PC-9 (cell line): ENCODE measurements around the gene SLC37A2. TPM values are rescaled to one million over a fixed set of nuclear protein-coding genes. Genes with fewer than 3 reads are reported as not detected.
"Not testable (repeated sequence)": the region's sequence is repeated elsewhere in the genome, so short reads cannot be mapped to it uniquely, and the experiment has no call there.

Experiments
- BruUV-seq: library from RNA; stranded (reverse); fragments of 400-500 nt; replicated peaks from 2 replicates; lab custom pipeline; 2021; lab: Mats Ljungman, UMichigan
- CTCF ChIA-PET: fragments of 300-600 bp; sonication (Branson Sonifier 250); formaldehyde crosslinking; loops from one replicate; lab custom pipeline; 2022; ENCODE audit warnings: antibody characterized with exemption; lab: Charles Lee
- POLR2A ChIA-PET: fragments of 300-600 bp; sonication (Branson Sonifier 250); formaldehyde crosslinking; loops from one replicate; lab custom pipeline; 2022; ENCODE audit warnings: antibody characterized with exemption; ENCODE audit not compliant: unreplicated experiment; lab: Charles Lee
- DNase-seq, 2 experiments: peaks; one replicate each; pipeline versions ENCODE4 v3.0.0 to v3.0.0-alpha.2; 2015 to 2022; ENCODE audit warnings: mixed read lengths in 1 of 2
- H2AFZ ChIP-seq: fragments of 200-600 bp; sonication (generic); 2 replicates; pipeline ENCODE4 v1.8.1; 2017; ENCODE audit warnings: antibody characterized with exemption
- H3F3A ChIP-seq: fragments of 200-600 bp; sonication (generic); 2 replicates; pipeline ENCODE4 v1.8.1; 2017; ENCODE audit warnings: antibody characterized with exemption, mild to moderate bottlenecking, low read depth; ENCODE audit not compliant: insufficient read depth
- H3K27ac ChIP-seq: fragments of 200-600 bp; sonication (generic); 2 replicates; pipeline ENCODE4 v1.6.1; 2016; ENCODE audit warnings: mixed run types
- H3K27me3 ChIP-seq: fragments of 200-600 bp; sonication (generic); 2 replicates; pipeline ENCODE4 v1.6.1; 2016; ENCODE audit warnings: low read depth, mixed run types; ENCODE audit not compliant: insufficient read depth
- H3K36me3 ChIP-seq: fragments of 200-600 bp; sonication (generic); 2 replicates; pipeline ENCODE4 v1.6.1; 2016; ENCODE audit warnings: low read depth, mixed run types
- H3K4me1 ChIP-seq: fragments of 200-600 bp; sonication (generic); replicated peaks from 2 replicates; pipeline ENCODE4 v1.6.1; 2016; ENCODE audit warnings: mixed run types; ENCODE audit not compliant: insufficient read depth
- H3K4me2 ChIP-seq: fragments of 200-600 bp; sonication (generic); 2 replicates; pipeline ENCODE4 v1.6.1; 2017; ENCODE audit warnings: mixed run types
- H3K4me3 ChIP-seq: fragments of 200-600 bp; sonication (generic); 2 replicates; pipeline ENCODE4 v1.6.1; 2016; ENCODE audit warnings: mixed run types
- H3K79me2 ChIP-seq: fragments of 200-600 bp; sonication (generic); 2 replicates; pipeline ENCODE4 v1.6.1; 2017; ENCODE audit warnings: low read depth, mixed run types
- H3K9me2 ChIP-seq: fragments of 200-600 bp; sonication (generic); 2 replicates; pipeline ENCODE4 v1.8.1; 2017; ENCODE audit warnings: mild to moderate bottlenecking; ENCODE audit not compliant: insufficient read depth
- H3K9me3 ChIP-seq: fragments of 200-600 bp; sonication (generic); 2 replicates; pipeline ENCODE4 v1.8.1; 2016; ENCODE audit warnings: low read depth; ENCODE audit not compliant: insufficient read depth
- H4K20me1 ChIP-seq: fragments of 200-600 bp; sonication (generic); 2 replicates; pipeline ENCODE4 v1.8.1; 2017; ENCODE audit not compliant: insufficient read depth
- EZH2 ChIP-seq: fragments of 200-600 bp; sonication (generic); IDR thresholded peaks from 2 replicates; pipeline ENCODE4 v1.8.0; 2017; ENCODE audit warnings: antibody characterized with exemption, low read depth
- intact Hi-C: fragments of 100-400 bp; cut with micrococcal nuclease; formaldehyde crosslinking; loops from one replicate; pipeline ENCODE4 v1.10.0; 2022; ENCODE audit not compliant: unreplicated experiment
- total RNA-seq: library from RNA; stranded (reverse); gene quantifications from 2 replicates; pipeline ENCODE4 v1.2.3, GENCODE V29; 2021
- TF ChIP-seq, protein P1 (sequence below): fragments of 200-600 bp; sonication (generic); conservative IDR thresholded peaks from 2 replicates; pipeline ENCODE4 v1.6.1; 2017; ENCODE audit warnings: mixed run types, antibody characterized with exemption, mild to moderate bottlenecking, moderate library complexity

Gene SLC37A2
- total RNA-seq, 1 experiment from 2014 or later, result 24.0 TPM

DNA sequence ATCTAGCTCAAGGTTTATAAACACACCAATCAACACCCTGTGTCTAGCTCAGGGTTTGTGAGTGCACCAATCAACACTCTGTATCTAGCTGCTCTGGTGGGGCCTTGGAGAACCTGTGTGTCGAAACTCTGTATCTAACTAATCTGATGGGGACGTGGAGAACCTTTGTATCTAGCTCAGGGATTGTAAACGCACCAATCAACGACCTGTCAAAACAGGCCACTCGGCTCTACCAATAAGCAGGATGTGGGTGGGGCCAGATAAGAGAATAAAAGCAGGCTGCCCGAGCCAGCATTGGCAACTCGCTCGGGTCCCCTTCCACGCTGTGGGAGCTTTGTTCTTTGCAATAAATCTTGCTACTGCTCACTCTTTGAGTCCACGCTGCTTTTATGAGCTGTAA is 27.0 kb downstream of the SLC37A2 start:
- intact Hi-C loops, result loop anchor here (2.0 kb wide), 1 partner anchor 21 kb away; the partner anchor contains the start of gene TMEM218
- H3K4me2 ChIP-seq, H3K27me3 ChIP-seq, H4K20me1 ChIP-seq, BruUV-seq, H3K9me3 ChIP-seq, H2AFZ ChIP-seq, DNase-seq, H3K9me2 ChIP-seq, CTCF ChIA-PET, H3K4me3 ChIP-seq, H3K27ac ChIP-seq, H3K79me2 ChIP-seq: not testable (repeated sequence)
- POLR2A ChIA-PET, result interaction anchor here (0.6 kb wide), 1 partner anchor 813 kb away, joined by 3 read pairs; the partner anchor contains the start of gene PUS3
- peaks cover 18% of the 10 kb centered on the region for H3F3A ChIP-seq
- H3K36me3 ChIP-seq, result peaks cover 11% of the 10 kb centered on the region; the same call in 1 of the 2 replicates
- peaks cover 29% of the 10 kb centered on the region for H3K4me1 ChIP-seq

DNA sequence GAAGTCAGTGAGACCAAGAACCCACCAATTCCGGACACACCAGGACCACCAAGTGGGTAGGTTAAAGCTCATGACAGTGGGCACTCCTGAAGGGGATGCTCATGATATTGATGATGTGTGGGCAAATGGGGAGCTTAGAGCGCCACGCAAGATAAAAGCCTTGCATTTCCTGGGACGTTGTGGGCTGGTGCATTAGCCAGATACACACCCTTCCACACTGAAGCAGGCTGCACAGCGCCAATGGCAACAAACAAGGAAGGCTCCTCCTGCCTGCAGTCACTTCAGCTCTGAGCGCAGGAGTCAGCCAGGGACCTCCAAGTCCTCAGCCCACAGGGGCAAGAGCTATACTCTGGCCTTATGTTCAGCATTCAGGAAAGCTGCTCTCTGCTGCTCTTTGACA is 27.7 kb downstream of the SLC37A2 start:
- H3K27ac ChIP-seq, result peak overlapping the region; percentile 70
- DNase-seq, result no peak
- TF ChIP-seq EZH2, result no peak
- TF ChIP-seq, protein P1, sequence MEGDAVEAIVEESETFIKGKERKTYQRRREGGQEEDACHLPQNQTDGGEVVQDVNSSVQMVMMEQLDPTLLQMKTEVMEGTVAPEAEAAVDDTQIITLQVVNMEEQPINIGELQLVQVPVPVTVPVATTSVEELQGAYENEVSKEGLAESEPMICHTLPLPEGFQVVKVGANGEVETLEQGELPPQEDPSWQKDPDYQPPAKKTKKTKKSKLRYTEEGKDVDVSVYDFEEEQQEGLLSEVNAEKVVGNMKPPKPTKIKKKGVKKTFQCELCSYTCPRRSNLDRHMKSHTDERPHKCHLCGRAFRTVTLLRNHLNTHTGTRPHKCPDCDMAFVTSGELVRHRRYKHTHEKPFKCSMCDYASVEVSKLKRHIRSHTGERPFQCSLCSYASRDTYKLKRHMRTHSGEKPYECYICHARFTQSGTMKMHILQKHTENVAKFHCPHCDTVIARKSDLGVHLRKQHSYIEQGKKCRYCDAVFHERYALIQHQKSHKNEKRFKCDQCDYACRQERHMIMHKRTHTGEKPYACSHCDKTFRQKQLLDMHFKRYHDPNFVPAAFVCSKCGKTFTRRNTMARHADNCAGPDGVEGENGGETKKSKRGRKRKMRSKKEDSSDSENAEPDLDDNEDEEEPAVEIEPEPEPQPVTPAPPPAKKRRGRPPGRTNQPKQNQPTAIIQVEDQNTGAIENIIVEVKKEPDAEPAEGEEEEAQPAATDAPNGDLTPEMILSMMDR, result no peak
- H3K27me3 ChIP-seq, result no peaks in the 10 kb centered on the region
- ChIA-PET CTCF (interaction anchor here (0.6 to 1.2 kb wide), 3 partner anchors 33 to 53 kb away, joined by 3 to 9 read pairs (median 3); no protein-coding TSS in a partner anchor), POLR2A (interaction anchor here (0.9 kb wide), 1 partner anchor 20 kb away, joined by 9 read pairs; no protein-coding TSS in a partner anchor)
- H4K20me1 ChIP-seq, result no peaks in the 10 kb centered on the region
- H3K4me2 ChIP-seq, result peak overlapping the region; percentile 56
- no peak overlapping the region for H2AFZ ChIP-seq
- no peaks in the 10 kb centered on the region for H3K9me2 ChIP-seq
- H3F3A ChIP-seq, result peaks cover 18% of the 10 kb centered on the region
- intact Hi-C loops, result loop anchor here (1.0 to 2.0 kb wide), 3 partner anchors 20 to 314 kb away; partner anchors contain the start of gene TMEM218
- H3K9me3 ChIP-seq, result no peaks in the 10 kb centered on the region
- TSS peak; percentile 48 for BruUV-seq
- H3K4me3 ChIP-seq, result no peak overlapping the region
- peaks cover 9% of the 10 kb centered on the region; the same call in 1 of the 2 replicates for H3K36me3 ChIP-seq
- no peaks in the 10 kb centered on the region for H3K79me2 ChIP-seq
- H3K4me1 ChIP-seq, result peaks cover 29% of the 10 kb centered on the region

- CTCF ChIA-PET, result interaction anchor here (0.6 to 1.2 kb wide), 3 partner anchors 33 to 52 kb away, joined by 3 to 9 read pairs (median 3); no protein-coding TSS in a partner anchor
- intact Hi-C loops, result loop anchor here (1.0 to 2.0 kb wide), 3 partner anchors 19 to 314 kb away; partner anchors contain the start of gene TMEM218
- Histone ChIP-seq H3K27me3 (no peaks in the 10 kb centered on the region), H3K4me1 (peaks cover 29% of the 10 kb centered on the region), H4K20me1 (no peaks in the 10 kb centered on the region), H3K4me2 (peak overlapping the region; percentile 56), H3F3A (peaks cover 18% of the 10 kb centered on the region), H3K9me2 (no peaks in the 10 kb centered on the region), H3K27ac (peak overlapping the region; percentile 70), H2AFZ (no peak overlapping the region; the same call in 1 of the 2 replicates), H3K79me2 (no peaks in the 10 kb centered on the region), H3K4me3 (no peak overlapping the region; the same call in 1 of the 2 replicates), H3K36me3 (peaks cover 4% of the 10 kb centered on the region; the same call in 1 of the 2 replicates), H3K9me3 (no peaks in the 10 kb centered on the region)
- TF ChIP-seq, protein P1, result peak; percentile 72
- no peak for TF ChIP-seq EZH2
- peak; percentile 36 to 95 for DNase-seq
- POLR2A ChIA-PET, result interaction anchor here (0.9 kb wide), 1 partner anchor 19 kb away, joined by 9 read pairs; no protein-coding TSS in a partner anchor
- BruUV-seq, result no TSS peak
These were observed 28.3 kb downstream of the SLC37A2 start for GRCh38 chr11:125091247-125091876.
